NCI-H524 (cell line): ENCODE data around the gene PDE4D.

Experiments used
- DNase-seq, 2 experiments: peaks; one replicate each; lab custom pipeline; 2025; lab: John Stamatoyannopoulos, UW

Gene PDE4D

DNA sequence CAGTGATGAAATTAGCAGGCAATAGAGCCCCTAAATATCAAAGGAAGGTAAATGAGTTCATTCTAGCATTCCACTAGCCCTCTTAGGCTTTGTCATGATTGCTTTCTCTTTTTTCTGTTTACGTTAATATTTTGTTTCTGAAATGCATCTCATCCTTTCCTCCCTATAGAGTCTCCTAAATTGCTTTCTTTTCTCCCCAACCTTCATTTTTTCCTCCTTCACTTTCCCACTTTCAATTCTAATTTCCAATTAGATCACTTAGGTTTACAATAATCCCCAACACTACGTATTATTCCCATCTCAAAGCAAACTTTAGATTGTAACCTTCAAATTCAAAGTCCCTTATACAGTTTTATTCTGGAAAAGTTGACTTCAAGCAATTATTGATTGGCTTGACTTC lies 751.4 kb downstream of the PDE4D start:
- DNase-seq: no peak

DNA sequence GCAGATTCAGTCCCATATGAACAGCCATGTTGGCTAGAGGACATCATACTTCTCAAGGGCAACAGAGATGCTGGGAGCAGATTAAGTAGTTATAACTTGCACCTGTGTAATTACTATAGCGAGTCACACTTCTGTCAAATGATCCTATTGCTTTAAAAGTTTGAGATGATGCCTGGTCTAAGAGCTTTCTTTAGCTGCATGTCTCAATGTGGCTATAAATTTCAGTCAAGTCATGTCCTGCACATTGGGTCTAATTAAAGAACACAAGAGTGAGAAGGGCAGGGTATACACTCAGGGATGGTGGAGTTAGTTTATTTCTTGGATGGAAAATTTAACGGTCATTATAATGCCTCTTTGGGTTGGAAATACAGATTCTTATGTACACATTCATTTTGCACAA lies 753.4 kb downstream of the PDE4D start:
- DNase-seq: no peak

DNA sequence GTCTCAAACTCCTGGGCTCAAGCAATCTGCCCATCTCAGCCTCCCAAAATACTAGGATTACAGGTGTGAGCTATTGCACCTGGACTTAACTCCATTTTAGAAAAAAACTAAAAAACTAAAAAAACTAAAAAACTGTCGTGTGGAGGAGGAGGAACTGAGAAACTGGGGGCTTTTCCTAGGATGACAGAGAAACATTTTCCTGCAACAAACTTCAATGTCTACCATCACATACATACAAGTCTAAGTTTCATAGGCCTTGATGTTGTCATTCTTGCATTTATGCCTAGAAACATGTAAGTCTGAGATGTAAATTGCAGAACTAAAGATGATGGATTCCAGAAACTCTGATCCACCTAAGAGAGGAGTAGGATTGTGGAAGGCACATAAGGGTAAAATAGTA lies 753.8 kb downstream of the PDE4D start:
- DNase-seq: no peak

DNA sequence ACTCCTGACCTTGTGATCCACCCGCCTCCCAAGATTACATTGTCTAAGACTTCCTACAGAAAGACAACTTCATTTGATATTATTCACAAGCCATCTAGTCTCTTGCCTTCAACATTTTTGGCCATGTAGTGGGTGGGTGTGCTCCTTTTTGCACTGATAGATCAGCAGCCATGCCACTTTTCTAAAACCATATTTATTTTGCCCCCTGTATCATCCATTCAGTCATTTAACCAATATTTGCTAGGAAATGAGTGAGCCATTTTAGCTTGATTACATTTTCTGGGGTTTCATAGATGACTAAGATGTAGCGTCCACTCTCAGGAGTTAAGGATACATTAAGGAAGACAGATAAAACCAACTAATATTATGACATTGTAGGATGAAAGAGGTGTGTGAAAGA lies 755.0 kb downstream of the PDE4D start:
- no peak for DNase-seq

DNA sequence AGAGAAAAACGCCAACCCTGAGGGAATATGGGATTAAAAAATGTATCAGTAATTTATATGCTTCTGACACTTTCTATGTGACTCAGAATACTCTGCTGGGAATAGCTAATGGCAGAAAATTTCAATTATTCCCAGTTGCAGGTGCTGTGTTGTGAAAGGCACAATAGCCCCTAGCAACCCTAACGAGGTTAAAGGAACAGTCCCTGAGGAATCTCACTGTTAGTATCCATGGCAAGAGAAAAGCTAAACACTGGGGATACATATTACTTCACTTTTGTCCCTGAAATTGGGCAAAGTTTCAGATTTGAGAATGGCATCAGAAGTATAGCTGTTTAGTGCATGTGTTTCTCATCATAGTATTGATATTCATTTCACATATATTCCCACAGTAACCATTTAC lies 755.7 kb downstream of the PDE4D start:
- DNase-seq: no peak

- no peak for DNase-seq
Observed at GRCh38 chr5:59136549-59136948, 757.0 kb downstream of the PDE4D start.

GRCh38 chr5:59134471-59135163 lies 758.9 kb downstream of the PDE4D start:
- DNase-seq: no peak

DNA sequence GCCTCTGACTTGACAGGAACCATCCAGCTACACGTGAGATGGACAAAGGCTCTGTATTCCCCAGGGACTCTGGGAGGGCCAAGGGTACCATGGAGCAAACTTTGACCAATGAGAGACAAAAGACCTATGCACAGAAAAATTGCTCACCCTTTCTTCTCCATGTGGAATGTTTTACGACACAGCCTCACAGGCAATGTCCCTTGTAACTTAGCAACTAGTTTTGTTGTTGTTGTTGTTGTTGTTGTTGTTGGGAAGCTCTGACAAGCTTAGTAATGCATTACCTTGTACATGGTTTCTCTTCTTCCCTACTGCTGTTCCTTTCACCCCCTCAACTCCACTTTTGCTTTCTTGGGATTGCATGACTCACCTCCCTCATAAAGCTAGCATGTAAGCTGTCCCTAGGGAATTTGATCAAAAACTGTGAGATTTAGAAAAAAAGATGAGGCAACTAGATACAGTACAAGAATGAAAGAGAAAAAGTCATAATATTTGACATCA lies 759.7 kb downstream of the PDE4D start:
- DNase-seq: no peak

GRCh38 chr5:59132131-59132530 lies 761.4 kb downstream of the PDE4D start:
- no peak for DNase-seq

GRCh38 chr5:59130431-59130830 lies 763.1 kb downstream of the PDE4D start:
- DNase-seq: no peak

DNA sequence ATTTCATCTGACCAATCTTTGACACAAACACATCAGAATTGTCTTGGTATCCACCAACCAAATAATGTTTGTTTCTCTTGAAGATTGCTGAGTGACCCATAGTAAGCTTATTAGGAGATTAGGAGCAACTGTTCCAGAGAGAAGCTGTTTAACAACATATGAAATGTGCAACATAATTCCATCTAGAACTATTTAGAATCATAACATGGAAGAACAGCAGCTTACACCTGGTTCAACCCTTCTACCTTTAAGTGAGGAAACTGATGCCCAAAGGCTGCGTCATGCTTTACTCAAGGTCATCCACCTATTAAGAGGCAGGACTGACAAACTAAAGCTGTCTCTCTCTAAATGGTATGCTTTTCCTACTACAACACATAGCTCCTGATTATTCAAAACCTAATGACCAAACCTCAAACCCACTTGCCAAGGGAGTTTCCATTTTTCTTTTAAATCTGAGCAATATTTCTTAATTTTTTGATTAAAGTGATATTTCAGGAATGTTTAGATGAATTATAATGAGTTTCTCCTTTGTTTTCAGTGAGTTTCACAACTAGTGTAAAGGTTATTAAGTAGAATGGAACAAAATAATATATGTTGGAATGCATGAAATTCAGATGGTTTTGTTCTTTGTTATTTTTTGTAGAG lies 764.8 kb downstream of the PDE4D start:
- no peak for DNase-seq

- no peak for DNase-seq
Observed at GRCh38 chr5:59126708-59127573, 766.6 kb downstream of the PDE4D start.

- DNase-seq: no peak
Observed at GRCh38 chr5:59126016-59126707, 767.4 kb downstream of the PDE4D start.

- no peak for DNase-seq
Observed at GRCh38 chr5:59125011-59125961, 768.2 kb downstream of the PDE4D start.

DNA sequence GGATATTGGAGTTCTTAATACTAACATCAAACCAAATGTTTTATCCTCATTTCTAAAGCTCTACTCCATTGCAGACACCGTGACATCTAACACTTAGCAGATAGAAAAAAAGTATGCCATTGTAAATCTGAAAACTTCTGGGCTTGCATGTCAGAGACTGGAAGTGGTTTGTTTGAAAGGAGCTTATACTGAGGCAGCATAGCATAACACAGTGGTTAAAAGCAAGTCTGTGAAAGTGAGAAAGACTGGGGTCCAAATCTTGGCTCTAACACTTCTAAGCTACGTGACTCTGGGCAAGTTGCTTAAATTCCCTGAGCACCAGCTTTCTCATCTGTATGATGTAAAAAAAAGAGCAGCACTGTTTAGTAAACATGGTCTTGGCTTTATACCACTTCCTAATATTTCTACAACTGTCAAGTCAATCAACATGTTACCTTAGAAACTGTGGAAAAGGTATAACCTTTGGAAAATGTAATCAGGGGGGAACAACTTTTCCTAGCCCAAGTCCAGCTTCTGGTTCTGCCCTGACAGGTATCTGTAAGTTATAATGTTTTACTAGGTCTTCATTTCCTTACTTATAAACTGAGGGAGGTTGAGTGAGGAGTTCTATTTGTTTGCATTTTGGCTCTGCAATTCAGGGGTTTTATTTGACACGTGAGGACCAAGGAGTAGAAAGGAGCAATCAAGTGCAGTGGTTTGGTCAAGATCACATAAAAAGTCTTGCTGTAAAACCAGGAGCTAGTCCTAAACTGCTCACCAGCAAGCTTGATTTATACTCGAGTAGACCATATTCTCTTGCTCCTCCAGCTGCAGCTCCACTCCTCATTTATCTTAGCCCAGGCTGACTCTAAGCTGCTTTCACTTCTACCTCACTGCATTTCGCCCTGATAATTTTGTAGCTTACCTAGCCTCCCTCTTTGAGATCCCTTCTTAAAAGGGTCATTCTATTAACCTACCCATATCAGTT lies 769.6 kb downstream of the PDE4D start:
- DNase-seq: no peak

GRCh38 chr5:59119480-59119879 lies 774.0 kb downstream of the PDE4D start:
- DNase-seq: no peak

DNA sequence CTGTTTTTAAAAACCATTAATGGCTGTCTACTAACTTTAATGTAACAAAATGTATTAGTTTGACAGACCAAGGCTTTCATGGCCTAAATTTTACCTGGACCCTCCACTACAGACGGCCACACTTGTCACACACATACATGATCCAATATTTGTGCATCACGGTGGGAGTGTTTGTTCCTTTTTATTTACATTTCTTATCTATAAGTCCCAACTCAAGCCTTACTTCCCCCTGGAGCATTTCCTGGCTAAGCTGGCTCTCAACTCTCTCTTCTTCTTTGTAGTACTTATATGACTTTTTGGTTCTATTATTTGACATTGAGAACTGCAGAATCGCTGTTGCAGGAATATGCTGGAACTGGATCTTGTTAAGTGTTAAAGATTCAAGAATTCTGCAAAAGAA lies 776.2 kb downstream of the PDE4D start:
- DNase-seq: no peak

GRCh38 chr5:59116231-59116865 lies 777.2 kb downstream of the PDE4D start:
- no peak for DNase-seq

DNA sequence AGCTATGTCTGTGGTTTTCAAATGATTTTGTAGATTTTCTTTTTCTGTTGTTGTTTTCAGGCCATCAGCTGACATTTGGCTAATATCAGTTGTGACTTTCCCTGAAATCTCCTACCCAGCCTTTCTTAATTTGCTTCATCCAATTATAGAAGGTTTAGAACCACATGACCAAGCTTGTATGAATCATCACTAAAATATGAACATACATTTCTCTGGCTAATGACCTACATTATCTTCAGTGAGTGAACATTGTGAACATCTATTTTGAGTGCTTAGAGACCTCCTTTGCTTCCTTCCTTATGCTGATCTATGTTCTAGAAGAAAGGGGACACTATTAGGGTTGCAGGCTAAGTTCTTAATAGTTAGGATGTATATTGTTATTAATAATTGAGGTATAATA lies 778.2 kb downstream of the PDE4D start:
- DNase-seq: no peak
